HG02970 (cell line): ENCODE measurements around the gene CDK18.

Experiments used
- ATAC-seq: cut with Tn5 transposase; IDR thresholded peaks from one replicate; pipeline ENCODE4 v1.9.1; 2021; ENCODE audit warnings: mild to moderate bottlenecking, moderate library complexity, moderate number of reproducible peaks; ENCODE audit not compliant: unreplicated experiment, low FRiP score

The CDK18 gene

DNA sequence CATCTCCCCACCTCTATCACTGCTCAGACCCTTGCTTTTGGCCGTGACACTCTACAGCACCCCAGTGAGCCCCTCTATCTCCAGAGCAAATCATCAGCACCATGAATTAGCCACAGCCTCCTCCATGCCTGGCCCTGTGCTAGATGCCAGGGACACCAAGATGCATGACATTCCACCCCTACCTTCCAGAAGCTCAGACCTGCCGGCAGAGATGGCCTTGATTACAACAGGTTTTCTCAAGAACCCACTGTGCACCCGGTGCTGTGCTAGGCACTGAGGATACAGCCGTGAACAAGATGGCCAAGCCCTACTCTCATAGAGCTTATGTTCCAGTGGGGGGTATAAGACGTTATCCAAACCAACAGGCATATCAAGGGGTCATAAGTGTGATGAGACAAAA is 30.6 kb downstream of the CDK18 start:
- ATAC-seq = no peak

DNA sequence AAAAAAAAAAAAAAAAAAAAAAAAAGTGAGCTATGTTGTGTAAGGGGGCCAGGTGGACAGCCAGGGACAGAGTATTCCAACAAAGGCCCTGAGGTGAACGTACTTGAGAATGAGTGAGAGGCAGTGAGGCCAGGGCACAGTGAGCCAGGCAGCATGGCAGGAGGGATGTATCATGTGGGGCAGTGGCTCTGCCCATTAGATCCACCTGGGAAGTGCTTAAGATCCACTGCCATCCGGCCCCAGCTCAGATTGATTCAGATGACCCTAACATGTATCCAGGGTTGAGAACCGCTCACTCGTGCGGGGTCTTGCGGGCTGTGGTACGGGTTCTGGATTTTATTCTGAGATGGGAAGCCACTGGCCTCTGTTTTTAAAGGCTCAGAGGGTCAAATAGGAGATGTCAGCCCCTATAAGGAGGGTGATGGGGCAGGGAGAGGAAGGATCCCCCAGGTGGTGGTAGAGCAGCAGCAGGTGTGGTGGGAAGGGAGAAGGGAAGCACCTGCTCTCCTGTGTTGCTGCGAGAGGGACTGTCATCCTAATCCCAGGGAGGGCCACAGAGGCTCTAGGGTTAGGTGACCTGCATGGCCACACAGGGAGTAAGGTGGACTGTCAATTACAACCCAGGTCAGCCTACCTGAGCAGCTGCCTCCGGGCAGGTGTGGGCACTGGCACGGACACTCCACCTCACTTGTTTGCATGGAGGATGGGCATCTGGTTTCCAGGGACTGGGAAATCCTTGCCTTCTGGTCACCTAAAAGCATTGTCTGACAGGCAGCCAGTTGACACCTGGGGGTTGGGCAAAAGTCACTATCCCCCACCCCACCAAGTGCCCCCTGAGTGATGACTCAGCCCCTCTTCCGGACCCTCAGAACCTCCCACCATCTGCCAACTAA is 31.6 kb downstream of the CDK18 start:
- ATAC-seq = no peak

DNA sequence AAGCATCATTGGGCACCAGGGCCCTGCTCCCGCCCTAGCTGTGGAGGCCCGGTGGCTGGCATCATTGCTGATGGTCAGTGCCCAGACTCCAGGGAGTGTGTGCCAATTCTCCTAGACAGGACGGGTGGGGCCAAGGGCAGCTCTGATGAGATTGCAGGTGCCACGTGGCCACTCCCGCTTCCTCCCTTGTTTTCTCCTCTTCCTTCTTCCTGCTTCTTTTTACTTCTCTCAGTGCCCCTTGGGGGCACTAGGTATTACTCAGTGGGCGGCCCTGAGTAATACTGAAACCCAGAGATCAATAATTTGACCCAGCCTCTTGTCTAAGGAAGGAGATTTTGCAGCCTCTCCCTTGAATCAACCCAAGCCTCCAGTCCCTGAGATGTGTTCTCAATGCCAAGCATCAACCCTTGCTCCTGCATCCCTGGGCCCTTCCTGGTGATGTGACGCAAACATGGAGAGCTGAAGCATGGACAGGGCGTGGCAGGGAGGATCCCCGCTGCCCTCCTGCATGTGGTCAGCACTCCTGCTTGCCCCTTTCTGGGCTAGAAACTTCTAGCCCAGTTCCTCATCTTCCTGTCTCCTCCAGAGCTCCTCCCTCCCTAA is 32.4 kb downstream of the CDK18 start:
- no peak for ATAC-seq

DNA sequence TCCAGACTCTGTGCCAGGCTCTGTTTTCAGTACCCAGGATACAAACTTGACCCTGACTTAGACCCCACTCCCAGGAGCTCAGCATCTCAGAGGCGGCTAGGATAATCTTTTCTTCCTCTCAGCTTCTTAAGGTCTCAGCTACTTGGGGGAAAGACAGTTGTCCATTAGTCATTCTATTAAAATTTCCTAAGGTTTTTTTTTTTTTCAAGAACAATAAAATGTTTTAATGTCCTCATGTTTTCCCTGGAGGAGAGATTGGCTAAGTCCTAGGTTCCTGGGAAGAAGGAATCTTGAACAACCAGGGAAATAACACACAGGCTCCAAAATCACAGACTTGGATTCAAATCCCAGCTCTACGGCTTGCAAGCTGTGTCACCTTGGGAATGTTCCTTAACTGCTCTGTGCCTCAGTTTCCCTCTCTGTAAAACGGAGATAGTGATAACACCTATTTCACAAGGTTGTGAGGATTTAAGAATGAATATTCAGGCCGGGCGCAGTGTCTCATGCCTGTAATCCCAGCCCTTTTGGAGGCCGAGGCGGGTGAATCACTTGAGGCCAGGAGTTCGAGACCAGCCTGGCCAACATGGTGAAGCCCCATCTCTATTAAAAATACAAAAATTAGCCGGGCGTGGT is 33.0 kb downstream of the CDK18 start:
- no peak for ATAC-seq

DNA sequence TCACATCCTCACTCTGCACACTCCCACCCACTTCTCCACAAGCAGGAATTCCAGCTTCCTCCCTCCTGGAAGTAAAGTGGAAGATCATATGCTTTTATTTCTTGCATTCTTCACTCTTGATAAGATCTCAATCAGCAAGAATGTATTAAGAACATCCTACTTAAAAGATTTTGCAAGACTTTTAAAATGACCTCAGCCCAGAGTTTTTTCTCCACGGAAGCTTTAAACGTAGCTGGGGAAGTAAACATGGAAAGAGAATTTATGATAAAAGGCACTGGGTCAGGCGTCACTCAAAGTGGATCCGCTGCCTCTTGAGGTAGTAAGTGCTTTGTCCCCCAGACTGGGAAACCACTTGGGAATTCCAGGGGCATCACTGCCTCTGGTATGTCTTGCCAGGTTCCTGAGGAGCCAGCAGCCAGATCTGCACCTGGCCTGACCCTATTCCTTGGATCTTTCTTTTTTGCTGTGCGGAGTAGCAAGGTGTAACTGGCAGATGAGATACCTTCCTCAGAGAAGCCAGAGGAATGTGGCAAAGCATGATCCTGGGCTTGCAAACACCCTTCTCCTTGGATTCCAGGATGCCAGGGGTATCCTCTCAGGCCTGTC is 33.9 kb downstream of the CDK18 start:
- no peak for ATAC-seq

DNA sequence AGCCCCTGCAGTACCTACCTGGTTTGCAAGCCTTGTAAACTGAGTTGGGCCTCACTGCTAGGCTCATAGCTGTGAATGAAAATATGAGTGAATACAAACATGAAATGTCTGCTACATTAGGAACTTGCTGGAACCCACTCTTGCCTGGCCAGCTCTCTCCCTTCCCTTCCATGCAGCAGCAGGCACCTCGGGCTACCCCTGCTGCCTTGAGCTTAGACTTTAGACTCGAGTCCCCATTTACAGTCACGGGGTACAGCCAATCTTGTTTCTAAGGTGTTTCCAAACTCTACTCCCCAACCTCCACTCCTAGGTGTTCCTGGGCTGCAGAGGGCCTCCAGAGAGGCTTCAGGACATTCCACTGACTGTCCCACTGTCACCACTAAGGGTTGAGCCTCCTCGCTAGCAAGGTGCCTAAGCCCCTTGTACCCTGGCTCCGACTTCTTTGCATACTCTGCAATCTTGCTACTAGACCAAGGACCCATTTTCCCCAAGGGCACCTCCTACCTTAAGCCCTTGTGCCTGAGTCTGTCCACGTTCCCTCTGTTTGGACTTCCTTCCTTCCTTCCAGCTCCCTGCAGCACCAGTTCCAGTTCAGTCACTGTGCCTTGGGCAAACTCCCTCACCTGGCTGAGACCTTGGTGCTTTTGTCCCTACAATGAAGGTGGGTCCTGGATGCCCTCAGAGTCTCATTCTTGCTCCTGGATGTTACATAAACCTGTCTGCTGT is 36.9 kb downstream of the CDK18 start:
- no peak for ATAC-seq

DNA sequence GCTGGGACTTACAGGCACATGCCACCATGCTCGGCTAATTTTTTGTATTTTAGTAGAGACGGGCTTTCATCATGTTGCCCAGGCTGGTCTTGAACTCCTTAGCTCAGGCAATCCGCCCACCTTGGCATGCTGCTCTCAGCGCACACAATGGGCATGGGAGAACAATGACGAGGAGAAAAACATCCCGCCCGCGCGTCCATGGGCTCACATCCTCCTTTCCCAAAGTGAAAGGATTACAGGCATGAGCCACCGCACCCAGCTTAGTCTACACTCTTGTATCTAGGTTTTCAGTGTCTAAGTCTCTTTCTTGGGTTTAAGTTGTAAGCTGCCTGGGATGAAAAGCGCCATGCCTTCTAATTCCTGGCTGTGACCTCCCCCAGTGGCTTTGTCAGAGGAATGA is 37.9 kb downstream of the CDK18 start:
- ATAC-seq = no peak

DNA sequence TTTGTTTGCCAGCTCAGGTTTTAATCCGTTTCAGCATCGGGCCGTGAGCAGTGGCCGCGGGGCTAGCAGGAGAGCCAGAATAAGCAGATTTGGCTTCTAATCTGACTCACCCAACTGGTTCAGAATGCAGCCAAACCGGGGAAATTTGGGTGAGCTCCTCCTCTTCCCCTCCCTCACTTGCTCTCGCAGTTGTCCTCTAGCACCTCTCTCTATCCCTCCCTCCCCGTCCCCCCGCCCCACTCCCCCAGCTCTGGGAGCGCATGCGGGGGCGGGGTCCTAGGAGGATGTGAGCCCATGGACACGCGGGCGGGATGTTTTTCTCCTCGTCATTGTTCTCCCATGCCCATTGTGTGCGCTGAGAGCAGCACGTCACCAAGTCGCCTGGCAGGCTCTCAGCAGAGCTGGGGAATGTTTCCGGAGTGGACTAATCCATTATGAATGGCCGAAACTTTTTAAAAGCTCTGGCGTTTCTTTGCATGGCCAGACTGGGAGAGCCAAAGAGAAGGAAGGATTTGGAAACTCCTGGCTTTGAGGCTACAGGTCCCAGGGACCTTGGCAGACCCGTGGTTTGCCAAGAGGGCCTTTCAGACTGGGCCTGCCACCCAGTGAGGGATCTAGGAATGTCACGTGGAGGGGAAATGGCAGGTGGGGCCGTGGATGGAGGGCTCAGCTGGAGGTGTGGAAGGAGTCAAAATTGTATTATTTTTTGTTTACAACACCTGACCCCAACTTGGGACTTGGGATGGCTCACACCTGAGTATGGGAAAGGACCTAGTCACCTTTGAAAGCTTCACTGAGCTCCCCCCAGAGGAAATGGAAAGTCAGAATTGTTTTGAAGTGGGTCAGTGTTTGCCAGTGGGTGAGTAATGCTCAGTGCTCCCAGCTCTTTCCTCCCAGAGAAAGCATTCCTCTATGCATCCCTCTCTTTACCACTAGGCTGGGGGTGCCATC is 39.2 kb downstream of the CDK18 start:
- no peak for ATAC-seq

DNA sequence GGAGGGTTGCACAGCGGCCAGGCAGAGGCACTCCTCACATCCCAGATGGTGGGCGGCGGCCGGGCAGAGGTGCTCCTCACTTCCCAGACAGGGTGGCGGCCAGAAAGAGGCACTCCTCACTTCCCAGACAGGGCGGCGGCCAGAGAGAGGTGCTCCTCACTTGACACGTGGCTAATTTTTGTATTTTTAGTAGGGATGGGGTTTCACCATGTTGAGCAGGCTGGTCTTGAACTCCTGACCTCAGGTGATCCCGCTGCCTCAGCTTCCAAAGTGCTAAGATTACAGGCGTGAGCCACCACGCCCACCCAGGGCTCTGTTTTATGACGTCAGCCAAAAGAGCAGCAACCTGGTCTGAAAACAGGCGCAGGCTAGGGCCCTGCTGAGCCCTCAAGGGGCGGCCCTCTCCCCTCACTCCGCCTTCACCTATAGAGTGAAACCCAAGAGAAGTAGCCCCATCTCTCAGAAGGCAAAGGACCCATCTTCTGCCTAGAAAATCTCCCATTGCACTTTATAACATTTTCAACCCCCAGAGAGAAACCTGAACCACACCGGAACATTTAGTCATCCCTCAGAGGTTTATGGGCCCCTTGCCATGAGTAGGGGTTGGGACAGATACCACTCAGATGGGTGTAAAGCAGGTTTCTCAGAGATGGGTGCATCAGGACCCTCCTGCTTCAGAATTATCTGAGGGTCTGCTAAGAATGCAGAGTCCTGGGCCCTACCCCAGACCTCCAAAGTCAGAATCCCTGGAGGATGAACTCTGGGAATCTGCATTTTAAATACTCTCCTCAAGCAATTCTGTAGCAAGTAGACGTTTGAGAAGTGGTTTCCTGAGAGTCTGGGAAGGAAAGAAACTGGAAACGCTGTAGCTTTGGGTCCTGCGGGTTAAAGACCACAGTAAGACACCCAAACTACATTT is 40.8 kb downstream of the CDK18 start:
- no peak for ATAC-seq

DNA sequence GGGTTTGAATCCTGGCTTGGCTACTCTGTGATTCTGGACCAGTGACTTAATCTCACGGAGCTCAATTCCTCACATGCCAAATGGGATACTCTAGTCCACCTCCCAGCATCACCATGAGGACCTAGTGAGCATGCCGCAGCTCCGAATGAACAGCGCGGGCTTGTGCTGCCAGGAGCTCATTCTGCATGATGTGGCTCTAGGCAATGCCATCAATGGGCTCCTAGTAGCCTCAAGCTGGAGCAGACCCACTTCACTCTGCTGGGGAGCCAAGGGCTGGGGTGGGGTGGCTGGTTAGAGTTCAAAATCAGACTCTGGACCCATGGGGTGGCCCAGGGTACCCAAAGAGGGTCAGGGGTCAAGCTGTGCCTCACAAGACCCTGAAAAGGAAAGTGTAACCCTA is 41.5 kb downstream of the CDK18 start:
- ATAC-seq = no peak

DNA sequence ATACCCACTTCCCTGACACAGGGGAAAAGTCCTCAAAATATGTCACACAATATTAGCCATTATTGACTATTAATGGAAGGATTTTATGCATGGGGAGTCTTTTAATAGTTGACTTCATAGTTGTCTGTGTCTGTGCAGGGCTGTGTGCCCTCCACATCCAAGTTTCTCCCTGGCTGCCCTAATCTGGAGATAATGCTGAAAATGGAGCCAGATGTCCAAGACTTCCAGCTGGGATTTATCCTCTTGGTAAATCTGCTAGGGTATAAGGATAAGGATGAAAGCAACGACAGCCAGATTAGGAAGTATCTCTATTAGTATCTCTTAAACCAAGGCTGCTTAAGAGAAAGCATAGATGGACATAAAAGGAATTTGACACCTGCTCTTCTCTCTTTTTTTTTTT is 42.1 kb downstream of the CDK18 start:
- ATAC-seq = no peak

DNA sequence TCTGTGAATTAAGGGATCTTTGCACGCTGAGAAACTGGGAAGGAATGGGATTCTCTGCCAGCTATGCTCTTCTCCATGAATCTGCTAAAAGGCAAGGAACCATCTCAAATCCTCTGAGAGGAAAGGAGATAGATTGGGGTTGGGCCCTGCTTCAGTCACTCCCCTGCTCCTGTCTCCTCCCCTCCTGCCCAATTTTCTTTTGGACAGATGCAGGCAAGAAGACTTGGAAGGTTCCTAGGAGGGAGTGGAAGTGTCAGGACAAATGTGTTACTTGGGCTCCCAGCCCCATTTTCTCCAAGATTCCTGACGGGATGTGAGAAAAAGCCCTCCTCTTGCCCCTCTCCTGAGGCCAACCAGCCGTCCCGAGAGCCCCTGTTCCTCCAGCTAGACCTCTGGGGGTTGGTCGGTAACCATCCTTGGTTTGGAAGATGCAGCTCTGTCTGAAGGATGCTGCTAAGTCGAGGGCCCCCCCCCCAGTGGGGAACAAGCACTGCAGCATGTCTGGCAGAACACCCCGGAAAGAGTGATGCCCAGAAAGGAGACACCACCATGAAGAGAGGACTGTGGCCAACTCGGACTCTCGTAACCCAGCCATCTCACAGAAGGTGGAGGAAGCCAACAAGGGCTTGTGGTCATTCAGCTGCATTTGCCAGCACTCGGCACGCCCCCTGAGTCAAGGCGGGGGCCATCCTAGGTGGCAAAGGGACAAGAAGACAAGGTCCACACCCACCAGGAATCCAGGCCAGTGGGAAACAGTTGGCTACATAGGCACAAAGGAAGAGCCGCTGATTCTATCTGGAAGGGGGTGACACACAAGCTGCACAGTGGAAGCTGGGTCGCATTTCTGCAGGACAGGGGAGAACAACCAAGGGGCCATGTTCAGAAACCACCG is 43.7 kb downstream of the CDK18 start:
- no peak for ATAC-seq

DNA sequence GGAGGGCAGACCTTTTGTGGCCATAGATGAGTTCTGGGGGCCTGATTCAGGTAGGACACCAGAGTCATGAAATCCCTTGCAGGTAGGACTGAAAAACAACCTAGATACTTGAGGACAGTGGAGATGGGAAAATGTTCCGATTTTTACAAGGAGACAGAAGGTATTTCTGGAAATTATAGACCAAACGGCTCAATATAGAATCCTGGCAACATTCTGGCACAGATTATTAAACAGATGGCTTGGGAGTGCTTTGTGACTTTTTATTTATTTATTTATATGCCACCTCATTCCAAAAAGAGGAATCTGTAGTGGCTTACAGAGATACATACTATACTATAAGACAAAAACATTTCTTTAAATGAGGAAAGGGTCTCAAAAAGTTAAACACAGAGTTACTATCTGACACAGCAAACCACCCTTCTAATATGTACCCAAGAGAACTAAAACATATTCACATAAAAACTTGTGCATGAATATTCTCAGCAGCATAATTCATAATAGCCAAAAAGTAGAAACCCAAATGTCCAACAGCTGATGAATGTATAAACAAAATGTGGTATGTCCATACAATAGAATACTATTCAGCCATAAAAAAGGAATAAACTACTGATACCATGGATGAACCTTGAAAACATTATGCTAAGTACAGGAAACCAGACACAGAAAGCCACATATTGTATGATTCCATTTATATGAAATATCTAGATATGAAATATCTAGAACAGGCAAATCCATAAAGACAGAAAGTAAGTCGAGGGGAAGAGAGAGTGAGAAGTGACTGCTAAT is 49.8 kb downstream of the CDK18 start:
- ATAC-seq = no peak

DNA sequence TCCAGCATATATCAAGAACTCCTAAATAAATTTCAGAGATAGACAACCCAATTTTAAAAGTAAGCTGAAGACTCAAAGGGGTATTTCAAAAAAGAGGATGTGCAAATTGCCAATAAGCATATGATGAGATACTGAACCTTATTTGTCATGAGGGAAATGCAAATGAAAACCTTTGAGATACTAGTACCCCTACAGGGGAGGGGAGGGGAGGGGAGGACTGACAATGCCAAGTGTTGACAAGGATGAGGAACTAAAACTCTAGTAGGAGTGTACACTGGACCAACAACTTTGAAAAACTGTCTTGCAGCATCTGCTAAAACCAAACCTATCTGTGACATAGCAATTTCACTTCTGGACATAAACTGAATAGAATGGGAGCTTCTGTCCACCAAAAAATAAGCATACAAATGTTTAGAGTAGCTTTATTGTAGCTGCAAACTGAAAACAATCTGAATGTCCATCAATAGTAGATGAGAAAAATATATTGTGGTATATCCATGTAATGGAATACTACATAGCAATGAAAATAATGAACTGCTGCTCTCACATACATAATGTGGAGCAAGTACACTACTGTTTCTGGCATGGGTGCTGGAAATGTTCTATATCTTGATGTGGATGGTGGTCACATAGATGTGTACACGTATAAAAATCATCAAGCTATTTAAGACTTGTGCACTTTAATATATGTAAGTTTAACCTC is 57.2 kb downstream of the CDK18 start:
- no peak for ATAC-seq

DNA sequence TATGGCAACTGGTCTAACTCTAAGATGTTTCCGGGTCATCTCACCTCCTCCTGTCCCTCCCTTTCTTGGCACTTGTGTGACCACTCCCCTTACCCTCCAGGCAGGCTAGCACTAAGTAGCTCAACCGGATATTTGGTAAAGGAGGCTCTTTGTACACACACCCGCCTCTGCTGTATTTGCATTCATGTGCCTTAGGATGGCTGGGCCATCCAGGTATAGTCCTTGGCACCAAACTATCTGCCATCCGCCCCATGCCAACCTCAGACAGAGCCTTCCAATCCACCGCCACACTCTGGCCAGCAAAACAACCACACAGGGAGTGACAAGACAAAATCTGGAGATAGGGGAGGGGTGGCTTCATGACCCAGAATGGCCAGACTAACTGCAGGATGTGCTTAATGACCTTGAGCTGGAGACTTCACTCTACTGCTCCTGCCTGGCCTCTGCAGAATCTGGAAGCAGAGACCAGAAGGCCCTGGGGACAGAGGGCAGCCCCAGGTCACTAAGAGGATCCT is 59.5 kb downstream of the CDK18 start:
- no peak for ATAC-seq

DNA sequence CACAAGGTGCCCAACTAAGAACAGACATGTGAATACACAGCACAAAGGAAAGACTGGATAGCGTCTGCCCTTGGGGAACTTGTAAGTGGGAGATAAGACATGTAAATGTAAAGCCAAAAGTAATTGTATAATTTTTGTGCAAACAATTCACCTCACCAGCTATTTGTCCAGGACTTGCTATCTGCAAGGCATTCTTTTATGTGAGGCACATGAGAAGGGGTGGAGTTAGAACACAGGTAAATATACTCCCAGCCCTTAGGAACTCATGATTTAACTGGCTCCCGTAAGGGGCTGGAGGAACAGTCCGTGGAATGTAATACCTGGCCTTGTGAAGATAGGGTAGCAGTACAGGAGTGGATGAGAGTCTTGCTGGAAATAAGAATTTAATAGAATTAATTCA is 61.3 kb downstream of the CDK18 start:
- no peak for ATAC-seq
